ENCODE measurements around the gene TCF12.
A peak's percentile ranks its signal among the peaks of the same experiment; 100 is the strongest.

Gene TCF12

GRCh38 chr15:57282686-57283085, 364.2 kb downstream of the TCF12 start:
- DNase-seq: no peak

- no peak for DNase-seq
These were observed 365.5 kb downstream of the TCF12 start for GRCh38 chr15:57283774-57284503.

GRCh38 chr15:57284535-57284934, 366.1 kb downstream of the TCF12 start:
- no peak for DNase-seq

- no peak for DNase-seq
These were observed 366.9 kb downstream of the TCF12 start for GRCh38 chr15:57285386-57285785.

- DNase-seq: no peak
These were observed 368.1 kb downstream of the TCF12 start for GRCh38 chr15:57286446-57287122.

GRCh38 chr15:57287123-57287521, 368.7 kb downstream of the TCF12 start:
- DNase-seq: no peak

GRCh38 chr15:57288926-57289580, 370.6 kb downstream of the TCF12 start:
- DNase-seq: no peak

GRCh38 chr15:57290187-57290586, 371.7 kb downstream of the TCF12 start:
- DNase-seq: no peak

- DNase-seq: no peak
These were observed 372.4 kb downstream of the TCF12 start for GRCh38 chr15:57290826-57291225.

- no peak for DNase-seq
These were observed 378.2 kb downstream of the TCF12 start for GRCh38 chr15:57296473-57297162.

GRCh38 chr15:57297163-57297593, 378.7 kb downstream of the TCF12 start:
- no peak for DNase-seq

- DNase-seq: no peak
These were observed 379.2 kb downstream of the TCF12 start for GRCh38 chr15:57297630-57298029.

- DNase-seq: no peak
These were observed 379.8 kb downstream of the TCF12 start for GRCh38 chr15:57298204-57298603.

- DNase-seq: no peak
These were observed 380.6 kb downstream of the TCF12 start for GRCh38 chr15:57298843-57299550.

GRCh38 chr15:57301307-57301706, 382.9 kb downstream of the TCF12 start:
- DNase-seq: no peak

- no peak for DNase-seq
These were observed 384.3 kb downstream of the TCF12 start for GRCh38 chr15:57302640-57303257.

- no peak for DNase-seq
These were observed 386.6 kb downstream of the TCF12 start for GRCh38 chr15:57305009-57305408.

GRCh38 chr15:57306161-57306943, 387.9 kb downstream of the TCF12 start:
- DNase-seq: peak; percentile 75

- DNase-seq: no peak
These were observed 388.5 kb downstream of the TCF12 start for GRCh38 chr15:57306944-57307411.

- DNase-seq: no peak
These were observed 389.2 kb downstream of the TCF12 start for GRCh38 chr15:57307527-57308169.

GRCh38 chr15:57308170-57308545, 389.7 kb downstream of the TCF12 start:
- no peak for DNase-seq
